Prostate gland (tissue), 2 donors: Measurements from ENCODE around the gene SPON1.

Experiments
- POLR2A ChIP-seq: fragments of 450-650 bp; IDR thresholded peaks from one replicate; pipeline ENCODE4 v1.6.1; 2016; ENCODE audit warnings: antibody characterized with exemption, mild to moderate bottlenecking
- POLR2AphosphoS5 ChIP-seq: sonication (generic); formaldehyde crosslinking; IDR thresholded peaks from one replicate; pipeline ENCODE4 v1.6.1; 2017; ENCODE audit warnings: antibody characterized with exemption
- TF ChIP-seq, protein P1 (sequence below), 4 experiments: fragments of 200-600 bp in 2 of 4; fragments of 450-650 bp in 2 of 4; sonication (generic) in 2 of 4; IDR thresholded peaks; 1 replicate in 3 of 4; 2 replicates in 1 of 4; pipeline ENCODE4 v1.5.1; 2016 to 2019; ENCODE audit warnings: antibody characterized with exemption in 4 of 4, mild to moderate bottlenecking in 2 of 4, moderate library complexity in 2 of 4

- TF ChIP-seq POLR2A: no peak
- TF ChIP-seq, protein P1, sequence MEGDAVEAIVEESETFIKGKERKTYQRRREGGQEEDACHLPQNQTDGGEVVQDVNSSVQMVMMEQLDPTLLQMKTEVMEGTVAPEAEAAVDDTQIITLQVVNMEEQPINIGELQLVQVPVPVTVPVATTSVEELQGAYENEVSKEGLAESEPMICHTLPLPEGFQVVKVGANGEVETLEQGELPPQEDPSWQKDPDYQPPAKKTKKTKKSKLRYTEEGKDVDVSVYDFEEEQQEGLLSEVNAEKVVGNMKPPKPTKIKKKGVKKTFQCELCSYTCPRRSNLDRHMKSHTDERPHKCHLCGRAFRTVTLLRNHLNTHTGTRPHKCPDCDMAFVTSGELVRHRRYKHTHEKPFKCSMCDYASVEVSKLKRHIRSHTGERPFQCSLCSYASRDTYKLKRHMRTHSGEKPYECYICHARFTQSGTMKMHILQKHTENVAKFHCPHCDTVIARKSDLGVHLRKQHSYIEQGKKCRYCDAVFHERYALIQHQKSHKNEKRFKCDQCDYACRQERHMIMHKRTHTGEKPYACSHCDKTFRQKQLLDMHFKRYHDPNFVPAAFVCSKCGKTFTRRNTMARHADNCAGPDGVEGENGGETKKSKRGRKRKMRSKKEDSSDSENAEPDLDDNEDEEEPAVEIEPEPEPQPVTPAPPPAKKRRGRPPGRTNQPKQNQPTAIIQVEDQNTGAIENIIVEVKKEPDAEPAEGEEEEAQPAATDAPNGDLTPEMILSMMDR (IDR thresholded peaks at IDR 0.05): no peak
- TF ChIP-seq POLR2AphosphoS5: no peak
These were observed 147.2 kb downstream of the SPON1 start for GRCh38 chr11:14109742-14110141.
